Measurements from ENCODE around the gene ADD1. TPM values are rescaled to one million over a fixed set of nuclear protein-coding genes. Genes with fewer than 3 reads are reported as not detected.

The ADD1 gene
- polyA plus RNA-seq, 3 donors, result 224 to 234 (median 228) TPM

- DNase-seq (ENCODE audit: low read depth in 3 of 3, low spot score in 2 of 3), result no peak
Measured at GRCh38 chr4:2833671-2834000, 10.0 kb upstream of the ADD1 start.

- no peak for DNase-seq (ENCODE audit: low read depth in 3 of 3, low spot score in 2 of 3)
Measured at GRCh38 chr4:2834001-2834921, 9.4 kb upstream of the ADD1 start.

DNA sequence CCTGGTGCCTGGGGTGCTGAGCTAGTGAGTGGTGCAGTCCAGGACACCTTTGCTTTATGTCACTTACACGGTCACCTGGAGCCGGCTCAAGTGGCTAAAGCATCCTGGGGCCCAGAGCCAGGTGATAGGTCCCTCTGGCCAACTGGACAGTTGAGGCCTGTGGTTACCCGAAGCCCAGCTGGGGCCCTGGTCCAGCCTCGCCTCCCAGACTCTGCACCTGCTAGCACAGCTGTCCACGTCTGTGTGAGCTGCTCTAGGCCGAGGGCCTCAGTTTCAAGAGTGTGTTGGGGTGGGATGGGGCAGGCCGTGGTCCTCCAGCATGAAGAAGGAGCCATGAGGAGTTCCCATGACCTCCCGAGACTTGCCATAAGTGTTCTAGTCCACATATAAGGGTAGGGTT is 7.7 kb upstream of the ADD1 start:
- no peak for DNase-seq (ENCODE audit: low read depth in 3 of 3, low spot score in 2 of 3)

GRCh38 chr4:2836391-2836859 is 7.2 kb upstream of the ADD1 start:
- no peak for DNase-seq (ENCODE audit: low read depth in 3 of 3, low spot score in 2 of 3)

GRCh38 chr4:2837110-2837903 is 6.3 kb upstream of the ADD1 start:
- no peak for DNase-seq (ENCODE audit: low read depth in 3 of 3, low spot score in 2 of 3)

GRCh38 chr4:2837904-2838496 is 5.6 kb upstream of the ADD1 start:
- DNase-seq (ENCODE audit: low read depth in 3 of 3, low spot score in 2 of 3), result peak in 1 of 3 donors; percentile 72

- no peak for DNase-seq (ENCODE audit: low read depth in 3 of 3, low spot score in 2 of 3)
Measured at GRCh38 chr4:2839060-2839459, 4.6 kb upstream of the ADD1 start.

GRCh38 chr4:2842687-2843262 is 869 bp upstream of the ADD1 start:
- DNase-seq (ENCODE audit: low read depth in 3 of 3, low spot score in 2 of 3), result no peak

- DNase-seq (ENCODE audit: low read depth in 3 of 3, low spot score in 2 of 3), result no peak
Measured at GRCh38 chr4:2843941-2844584, 419 bp downstream of the ADD1 start.

DNA sequence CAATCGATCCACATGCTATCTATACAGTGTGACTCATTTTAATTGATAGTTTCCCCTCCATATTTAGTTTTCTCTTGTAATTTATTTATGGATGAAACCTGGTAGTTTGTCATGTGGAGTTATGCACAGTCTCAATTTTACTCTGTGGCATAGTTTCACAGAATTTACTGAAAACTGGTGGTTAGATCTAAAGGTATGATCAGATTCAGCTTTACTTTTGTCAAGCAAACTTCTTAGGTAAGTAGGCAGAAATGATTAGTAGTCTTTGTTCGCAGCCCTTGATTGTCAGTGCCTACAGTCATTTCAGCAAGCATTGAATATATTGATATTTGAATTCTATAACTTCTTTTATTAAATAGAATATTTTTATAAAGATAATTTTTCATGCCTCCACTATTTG is 2.5 kb downstream of the ADD1 start:
- DNase-seq (ENCODE audit: low read depth in 3 of 3, low spot score in 2 of 3), result no peak

DNA sequence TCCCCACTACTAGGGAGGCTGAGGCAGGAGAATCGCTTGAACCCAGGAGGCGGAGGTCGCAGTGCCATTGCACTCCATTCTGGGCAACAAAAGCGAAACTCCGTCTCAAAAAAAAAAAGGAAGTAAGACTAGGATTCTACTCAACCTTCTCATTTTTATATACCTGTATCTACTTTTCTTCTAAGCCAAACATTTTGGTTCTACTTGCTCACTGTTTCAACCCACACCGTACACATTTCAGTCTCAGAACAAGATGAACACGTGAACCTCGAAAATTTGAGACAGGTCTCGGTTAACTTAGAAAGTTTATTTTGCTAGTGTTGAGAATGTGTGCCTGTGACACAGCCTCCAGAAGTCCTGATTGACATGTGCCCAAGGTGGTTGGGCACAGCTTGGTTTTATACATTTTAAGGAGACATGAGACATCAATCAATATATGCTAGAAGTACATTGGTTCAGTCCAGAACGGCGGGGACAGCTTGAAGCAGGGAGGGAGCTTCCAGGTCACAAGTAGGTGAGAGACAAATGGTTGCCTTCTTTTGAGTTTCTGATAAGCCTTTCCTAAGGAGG is 3.7 kb downstream of the ADD1 start:
- DNase-seq (ENCODE audit: low read depth in 3 of 3, low spot score in 2 of 3), result no peak

DNA sequence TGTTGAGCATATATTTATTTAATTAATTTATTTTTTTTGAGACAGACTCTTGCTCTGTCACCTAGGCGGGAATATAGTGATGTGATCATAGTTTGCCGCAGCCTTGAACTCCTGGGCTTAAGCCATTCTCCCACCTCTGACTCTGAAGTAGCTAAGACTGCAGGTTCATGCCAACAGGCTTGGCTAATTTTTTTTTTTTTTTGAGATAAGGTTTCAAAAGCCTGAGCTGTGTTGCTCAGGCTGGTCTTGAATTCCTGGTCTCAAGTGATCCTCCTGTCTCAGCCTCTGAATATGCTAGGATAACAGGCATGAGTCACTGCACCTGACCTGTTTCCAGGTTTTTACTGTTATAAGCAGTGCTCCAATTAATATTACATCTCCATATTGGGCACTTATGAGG is 4.8 kb downstream of the ADD1 start:
- no peak for DNase-seq (ENCODE audit: low read depth in 3 of 3, low spot score in 2 of 3)

- DNase-seq (ENCODE audit: low read depth in 3 of 3, low spot score in 2 of 3), result no peak
Measured at GRCh38 chr4:2849267-2850152, 5.9 kb downstream of the ADD1 start.

GRCh38 chr4:2850966-2851798 is 7.5 kb downstream of the ADD1 start:
- DNase-seq (ENCODE audit: low read depth in 3 of 3, low spot score in 2 of 3), result no peak

DNA sequence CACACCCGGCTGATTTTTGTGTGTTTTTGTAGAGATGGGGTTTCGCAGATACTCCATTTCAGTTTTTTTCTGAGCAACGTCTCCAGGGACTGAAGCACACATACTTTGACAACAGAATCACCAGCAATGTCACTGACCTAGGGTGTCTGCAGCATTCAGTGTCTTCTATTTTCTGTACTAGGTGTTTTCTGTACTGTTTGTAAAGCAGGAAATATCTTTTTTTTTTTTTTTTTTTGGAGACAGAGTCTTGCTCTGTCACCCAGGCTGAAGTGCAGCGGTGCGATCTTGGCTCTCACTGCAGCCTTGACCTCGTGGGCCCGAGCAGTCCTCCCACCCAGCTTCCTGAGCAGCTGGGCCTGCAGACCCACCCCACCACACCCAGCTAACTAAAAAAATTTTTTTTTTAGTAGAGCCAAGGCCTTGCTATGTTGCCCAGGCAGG is 8.9 kb downstream of the ADD1 start:
- DNase-seq (ENCODE audit: low read depth in 3 of 3, low spot score in 2 of 3), result no peak

- DNase-seq (ENCODE audit: low read depth in 3 of 3, low spot score in 2 of 3), result no peak
Measured at GRCh38 chr4:2855584-2855983, 11.9 kb downstream of the ADD1 start.

GRCh38 chr4:2856266-2856665 is 12.6 kb downstream of the ADD1 start:
- no peak for DNase-seq (ENCODE audit: low read depth in 3 of 3, low spot score in 2 of 3)

DNA sequence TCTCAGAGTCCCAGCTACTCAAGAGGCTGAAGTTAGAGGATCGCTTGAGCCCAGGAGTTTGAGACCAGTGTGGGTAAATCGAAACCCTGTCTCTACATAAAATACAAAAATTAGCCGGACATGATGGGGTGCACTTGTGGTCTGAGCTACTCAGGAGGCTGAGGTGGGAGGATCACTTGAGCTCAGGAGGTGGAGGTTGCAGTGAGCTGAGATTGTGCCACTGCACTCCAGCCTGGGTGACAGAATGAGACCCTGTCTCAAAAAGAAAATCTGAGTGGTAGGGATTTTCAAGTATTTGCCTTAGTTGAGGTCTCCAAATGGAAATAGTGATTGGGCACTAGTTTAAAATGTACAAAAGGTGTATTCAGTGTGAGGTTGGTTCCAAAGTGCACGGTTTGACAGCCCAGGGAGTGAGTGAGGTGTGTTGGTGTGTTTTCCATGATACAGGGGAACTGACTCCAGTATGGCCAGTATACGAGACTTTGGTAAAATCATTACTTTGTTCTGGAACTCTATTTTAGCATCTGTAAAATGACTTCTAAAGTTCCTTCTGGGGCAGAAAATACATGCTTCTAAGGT is 13.8 kb downstream of the ADD1 start:
- DNase-seq (ENCODE audit: low read depth in 3 of 3, low spot score in 2 of 3), result no peak
